Liver (tissue), 9 donors: Measurements from ENCODE around the gene LRRK1. TPM values are rescaled to one million over a fixed set of nuclear protein-coding genes. Genes with fewer than 3 reads are reported as not detected.

Source experiments
- DNase-seq: peaks from one replicate; pipeline ENCODE4 v3.0.0-alpha.2; 2017; ENCODE audit warnings: low spot score
- H3K27ac ChIP-seq, 2 donors: one replicate each; pipeline ENCODE4 v1.7.0; 2013; ENCODE audit warnings: inconsistent platforms in 2 of 2, low read length in 2 of 2, control low read depth in 1 of 2, low read depth in 1 of 2, mild to moderate bottlenecking in 1 of 2
- H3K27me3 ChIP-seq, 4 donors: one replicate each; pipeline versions ENCODE4 v1.6.1 to v1.7.0; 2013; ENCODE audit warnings: low read length in 3 of 4, inconsistent platforms in 1 of 4, mild to moderate bottlenecking in 1 of 4, moderate library complexity in 1 of 4; ENCODE audit not compliant: control insufficient read depth in 4 of 4, insufficient read depth in 4 of 4
- H3K36me3 ChIP-seq, 4 donors: one replicate each; pipeline versions ENCODE4 v1.6.1 to v1.7.0; 2013; ENCODE audit warnings: low read length in 3 of 4, mild to moderate bottlenecking in 3 of 4, low read depth in 1 of 4, moderate library complexity in 1 of 4; ENCODE audit not compliant: control insufficient read depth in 4 of 4, insufficient read depth in 3 of 4
- H3K4me1 ChIP-seq, 4 donors: one replicate each; pipeline versions ENCODE4 v1.6.1 to v1.7.0; 2013; ENCODE audit warnings: low read length in 3 of 4, mild to moderate bottlenecking in 3 of 4, moderate library complexity in 1 of 4; ENCODE audit not compliant: control insufficient read depth in 4 of 4, insufficient read depth in 4 of 4
- H3K4me3 ChIP-seq, 3 donors: one replicate each; pipeline versions ENCODE4 v1.6.1 to v1.7.0; 2013; ENCODE audit warnings: low read length in 3 of 3, control low read depth in 1 of 3, low read depth in 1 of 3, mild to moderate bottlenecking in 1 of 3
- H3K9ac ChIP-seq, 2 donors: one replicate each; pipeline ENCODE4 v1.7.0; 2013; ENCODE audit warnings: low read length in 2 of 2, mild to moderate bottlenecking in 2 of 2, moderate library complexity in 2 of 2, control low read depth in 1 of 2, low read depth in 1 of 2
- H3K9me3 ChIP-seq, 4 donors: one replicate each; pipeline versions ENCODE4 v1.6.1 to v1.7.0; 2013; ENCODE audit warnings: low read length in 3 of 4; ENCODE audit not compliant: control insufficient read depth in 4 of 4
- CTCF ChIP-seq: fragments of 150-350 bp; IDR thresholded peaks from 2 replicates; pipeline ENCODE4 v1.5.1; 2017; ENCODE audit warnings: improper control_type of control experiment, low read depth, low read length; ENCODE audit not compliant: missing input control
- GABPA ChIP-seq, 2 donors: IDR thresholded peaks in 1 of 2; conservative IDR thresholded peaks in 1 of 2; 2 replicates each; pipeline ENCODE4 v1.6.1; 2016; ENCODE audit warnings: antibody characterized with exemption in 2 of 2, mild to moderate bottlenecking in 1 of 2, moderate library complexity in 1 of 2
- MAX ChIP-seq: IDR thresholded peaks from 2 replicates; pipeline ENCODE4 v1.6.1; 2016; ENCODE audit warnings: antibody characterized with exemption
- NR2F2 ChIP-seq: IDR thresholded peaks from 2 replicates; pipeline ENCODE4 v1.6.1; 2016; ENCODE audit warnings: antibody characterized with exemption
- RAD21 ChIP-seq, 2 donors: IDR thresholded peaks; 2 replicates each; pipeline ENCODE4 v1.6.1; 2016; ENCODE audit warnings: antibody characterized with exemption in 2 of 2, mild to moderate bottlenecking in 2 of 2
- RXRA ChIP-seq, 2 donors: IDR thresholded peaks; 2 replicates each; pipeline ENCODE4 v1.6.1; 2017 to 2018; ENCODE audit warnings: antibody characterized with exemption in 2 of 2, mild to moderate bottlenecking in 1 of 2
- SP1 ChIP-seq: IDR thresholded peaks from 2 replicates; pipeline ENCODE4 v1.6.1; 2018; ENCODE audit warnings: antibody characterized with exemption, mild to moderate bottlenecking
- ZBTB33 ChIP-seq: IDR thresholded peaks from 2 replicates; pipeline ENCODE4 v1.6.1; 2016; ENCODE audit warnings: antibody characterized with exemption
- WGBS: extraction: QIAGEN DNeasy Blood & Tissue Kit; methylation state at CpG from one replicate; pipeline ENCODE4 v1.1.7; 2013; 5-methylcytosine and 5-hydroxymethylcytosine counted together
- polyA plus RNA-seq, 2 donors: library from polyadenylated mRNA; stranded (reverse) in 1 of 2; unstranded in 1 of 2; fragments of 200-250 nt in 1 of 2; fragments of >200 nt in 1 of 2; fragmentation: Nextera tagmentation in 1 of 2; extraction: Ambion mirVana in 1 of 2; gene quantifications; one replicate each; pipeline versions ENCODE4 v1.2.1 to v1.2.3, GENCODE V29; 2013 to 2015
- total RNA-seq, 2 donors: library from RNA; depleted of rRNA; stranded (reverse); fragments of >200 nt; gene quantifications; one replicate each; pipeline ENCODE4 v1.2.3, GENCODE V29; 2014
- TF ChIP-seq, protein P1 (sequence below): IDR thresholded peaks from 2 replicates; pipeline ENCODE4 v1.6.1; 2016; ENCODE audit warnings: antibody characterized with exemption, mild to moderate bottlenecking
- donor health status: healthy.
- donor health status: healthy.
- donor health status: healthy.
- donor health status: healthy.
- donor health status: healthy.

Gene LRRK1
- total and polyA plus RNA-seq, 4 donors = 1.2 to 4.4 (median 2.7) TPM

DNA sequence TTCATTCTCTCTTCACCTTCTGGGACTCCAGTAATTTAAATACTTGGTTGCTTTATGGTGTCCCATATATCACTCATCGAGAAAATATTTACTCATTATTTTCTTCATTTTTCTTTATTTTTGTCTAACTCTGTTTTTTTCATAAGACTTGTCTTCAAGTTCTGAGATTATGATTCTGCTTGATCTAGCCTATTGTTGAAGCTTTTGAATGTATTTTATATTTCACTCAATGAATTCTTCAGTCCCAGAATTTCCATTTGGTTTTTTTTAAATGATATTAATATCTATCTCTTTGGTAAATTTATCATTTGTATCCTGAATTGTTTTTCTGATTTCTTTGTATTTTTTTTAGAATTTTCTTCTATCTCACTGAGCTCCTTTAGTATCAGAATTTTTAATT lies 117.0 kb downstream of the LRRK1 start:
- no peaks in the 10 kb centered on the region for H3K36me3 ChIP-seq
- H3K9me3 ChIP-seq = peaks cover 0 to 4% (median 0%) of the 10 kb centered on the region in 4 donors
- DNase-seq = no peak
- H3K4me1 ChIP-seq = no peaks in the 10 kb centered on the region
- no peak overlapping the region for H3K9ac ChIP-seq
- WGBS = 82% methylated on average over 1 of the region's 1 CpG
- TF ChIP-seq CTCF (no peak), ZBTB33 (no peak), RAD21 (IDR thresholded peaks at IDR 0.05) (no peak), RXRA (IDR thresholded peaks at IDR 0.05) (no peak)
- H3K27ac ChIP-seq = no peak overlapping the region
- H3K27me3 ChIP-seq = no peaks in the 10 kb centered on the region
- no peak overlapping the region for H3K4me3 ChIP-seq

DNA sequence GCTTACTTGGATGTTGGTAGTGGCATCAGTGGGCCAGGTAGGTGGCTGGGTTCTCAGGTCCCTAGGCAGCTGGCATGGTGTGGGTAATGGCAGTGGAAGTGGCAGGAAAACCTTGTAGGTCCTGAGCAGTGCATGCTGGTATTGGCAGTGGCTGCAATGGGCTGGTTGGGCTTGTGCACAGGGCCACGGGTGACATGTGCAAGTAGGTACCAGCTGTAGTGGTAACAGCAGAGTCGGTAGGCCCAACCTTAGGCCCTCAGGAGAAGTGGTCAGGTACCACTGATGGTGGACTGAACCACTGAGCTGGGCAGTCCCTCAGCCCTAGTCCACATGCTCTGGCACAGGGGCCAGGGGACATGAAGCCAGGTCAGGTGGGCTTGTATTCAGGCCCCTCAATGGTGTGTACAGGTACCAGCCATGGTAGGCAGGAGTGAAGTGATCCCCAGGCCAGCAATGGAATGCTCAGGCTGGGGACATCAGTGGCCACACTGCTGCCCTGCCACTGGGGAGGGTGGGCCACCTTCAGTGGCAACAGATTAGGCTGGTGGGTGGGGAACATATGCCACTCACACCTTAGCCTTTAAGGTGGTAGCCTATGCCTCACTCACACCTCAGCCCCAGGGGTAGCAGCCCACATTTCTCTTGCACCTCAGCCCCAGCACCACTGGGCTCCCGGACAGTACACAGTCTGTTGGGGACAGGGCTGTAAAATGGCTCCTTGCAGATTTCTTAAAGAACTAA lies 118.1 kb downstream of the LRRK1 start:
- 86% methylated on average over 3 of the region's 3 CpGs for WGBS
- no peak overlapping the region for H3K27ac ChIP-seq

More for the DNA sequence above, 118.1 kb downstream of the LRRK1 start:
- Histone ChIP-seq H3K9me3 (peaks cover 0 to 4% (median 0%) of the 10 kb centered on the region in 4 donors), H3K9ac (no peak overlapping the region), H3K4me3 (no peak overlapping the region), H3K4me1 (no peaks in the 10 kb centered on the region), H3K36me3 (no peaks in the 10 kb centered on the region), H3K27me3 (no peaks in the 10 kb centered on the region)
- DNase-seq = peak; percentile 29
- TF ChIP-seq GABPA (IDR thresholded peaks at IDR 0.05 in 1 of 2, conservative IDR thresholded peaks at IDR 0.05 in 1 of 2) = no peak
- no peak for TF ChIP-seq NR2F2
- TF ChIP-seq SP1 = no peak
- TF ChIP-seq, protein P1, sequence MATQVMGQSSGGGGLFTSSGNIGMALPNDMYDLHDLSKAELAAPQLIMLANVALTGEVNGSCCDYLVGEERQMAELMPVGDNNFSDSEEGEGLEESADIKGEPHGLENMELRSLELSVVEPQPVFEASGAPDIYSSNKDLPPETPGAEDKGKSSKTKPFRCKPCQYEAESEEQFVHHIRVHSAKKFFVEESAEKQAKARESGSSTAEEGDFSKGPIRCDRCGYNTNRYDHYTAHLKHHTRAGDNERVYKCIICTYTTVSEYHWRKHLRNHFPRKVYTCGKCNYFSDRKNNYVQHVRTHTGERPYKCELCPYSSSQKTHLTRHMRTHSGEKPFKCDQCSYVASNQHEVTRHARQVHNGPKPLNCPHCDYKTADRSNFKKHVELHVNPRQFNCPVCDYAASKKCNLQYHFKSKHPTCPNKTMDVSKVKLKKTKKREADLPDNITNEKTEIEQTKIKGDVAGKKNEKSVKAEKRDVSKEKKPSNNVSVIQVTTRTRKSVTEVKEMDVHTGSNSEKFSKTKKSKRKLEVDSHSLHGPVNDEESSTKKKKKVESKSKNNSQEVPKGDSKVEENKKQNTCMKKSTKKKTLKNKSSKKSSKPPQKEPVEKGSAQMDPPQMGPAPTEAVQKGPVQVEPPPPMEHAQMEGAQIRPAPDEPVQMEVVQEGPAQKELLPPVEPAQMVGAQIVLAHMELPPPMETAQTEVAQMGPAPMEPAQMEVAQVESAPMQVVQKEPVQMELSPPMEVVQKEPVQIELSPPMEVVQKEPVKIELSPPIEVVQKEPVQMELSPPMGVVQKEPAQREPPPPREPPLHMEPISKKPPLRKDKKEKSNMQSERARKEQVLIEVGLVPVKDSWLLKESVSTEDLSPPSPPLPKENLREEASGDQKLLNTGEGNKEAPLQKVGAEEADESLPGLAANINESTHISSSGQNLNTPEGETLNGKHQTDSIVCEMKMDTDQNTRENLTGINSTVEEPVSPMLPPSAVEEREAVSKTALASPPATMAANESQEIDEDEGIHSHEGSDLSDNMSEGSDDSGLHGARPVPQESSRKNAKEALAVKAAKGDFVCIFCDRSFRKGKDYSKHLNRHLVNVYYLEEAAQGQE = no peak
- TF ChIP-seq RXRA (IDR thresholded peaks at IDR 0.05) = no peak
- no peak for TF ChIP-seq MAX
